Vagina (tissue), 2 donors: ENCODE measurements around the gene IRF2. TPM values are rescaled to one million over a fixed set of nuclear protein-coding genes. Genes with fewer than 3 reads are reported as not detected.

Source experiments
- DNase-seq, 2 donors: peaks; one replicate each; pipeline ENCODE4 v3.0.0-alpha.2; 2017; ENCODE audit errors: extremely low spot score in 2 of 2
- H3K27ac ChIP-seq: fragments of 200-600 bp; sonication (generic); one replicate; pipeline ENCODE4 v1.5.1; 2019
- H3K27me3 ChIP-seq: fragments of 200-600 bp; sonication (generic); one replicate; pipeline ENCODE4 v1.5.1; 2019
- H3K36me3 ChIP-seq, 2 donors: fragments of 200-600 bp; sonication (generic); one replicate each; pipeline ENCODE4 v1.5.1; 2017 to 2019
- H3K4me1 ChIP-seq: fragments of 200-600 bp; sonication (generic); one replicate; pipeline ENCODE4 v1.5.1; 2019
- H3K4me3 ChIP-seq, 2 donors: fragments of 200-600 bp; sonication (generic); 1 replicate in 1 of 2; 2 replicates in 1 of 2; pipeline ENCODE4 v1.5.1; 2016 to 2019
- H3K9me3 ChIP-seq: fragments of 200-600 bp; sonication (generic); one replicate; pipeline ENCODE4 v1.5.1; 2019
- POLR2A ChIP-seq, 2 donors: fragments of 450-650 bp; IDR thresholded peaks; one replicate each; pipeline ENCODE4 v1.6.1; 2017; ENCODE audit warnings: antibody characterized with exemption in 2 of 2, mild to moderate bottlenecking in 2 of 2, moderate library complexity in 2 of 2
- POLR2AphosphoS5 ChIP-seq, 2 donors: sonication (generic); formaldehyde crosslinking; IDR thresholded peaks; one replicate each; pipeline ENCODE4 v1.9.0; 2017; ENCODE audit warnings: antibody characterized with exemption in 2 of 2, mild to moderate bottlenecking in 2 of 2, low read depth in 1 of 2; ENCODE audit not compliant: insufficient read depth in 1 of 2
- intact Hi-C: fragments of 100-400 bp; cut with DNase I; formaldehyde crosslinking; loops from one replicate; pipeline ENCODE4 v1.15.1; 2023
- total RNA-seq: library from RNA; depleted of rRNA; stranded (reverse); fragments of >200 nt; gene quantifications from one replicate; pipeline ENCODE4 v1.2.3, GENCODE V29; 2016
- TF ChIP-seq, protein P1 (sequence below), 3 experiments: fragments of 450-650 bp in 2 of 3; fragments of 200-600 bp in 1 of 3; sonication (generic) in 1 of 3; IDR thresholded peaks; one replicate each; pipeline ENCODE4 v1.5.1; 2017 to 2019; ENCODE audit warnings: antibody characterized with exemption in 3 of 3, mild to moderate bottlenecking in 2 of 3, moderate library complexity in 2 of 3

IRF2 gene
- total RNA-seq, 1 donor from 2014 or later = 18.7 TPM

DNA sequence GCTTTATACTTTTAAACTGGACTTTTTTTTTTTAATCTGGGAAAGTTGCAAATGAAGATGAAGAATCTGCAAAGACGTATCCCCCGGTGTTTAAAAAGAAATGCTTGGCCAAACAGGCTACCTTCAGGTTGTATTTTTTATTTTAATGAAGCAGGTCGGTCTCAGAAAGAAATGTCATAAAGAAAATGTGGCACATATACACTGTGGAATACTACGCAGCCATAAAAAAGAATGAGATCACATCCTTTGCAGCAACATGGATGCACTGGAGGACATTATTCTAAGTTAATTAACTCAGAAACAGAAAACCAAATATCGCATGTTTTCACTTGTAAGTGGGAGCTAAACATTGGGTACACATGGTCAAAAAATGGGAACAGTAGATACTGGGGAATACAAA lies 123.4 kb downstream of the IRF2 start:
- TF ChIP-seq, protein P1, sequence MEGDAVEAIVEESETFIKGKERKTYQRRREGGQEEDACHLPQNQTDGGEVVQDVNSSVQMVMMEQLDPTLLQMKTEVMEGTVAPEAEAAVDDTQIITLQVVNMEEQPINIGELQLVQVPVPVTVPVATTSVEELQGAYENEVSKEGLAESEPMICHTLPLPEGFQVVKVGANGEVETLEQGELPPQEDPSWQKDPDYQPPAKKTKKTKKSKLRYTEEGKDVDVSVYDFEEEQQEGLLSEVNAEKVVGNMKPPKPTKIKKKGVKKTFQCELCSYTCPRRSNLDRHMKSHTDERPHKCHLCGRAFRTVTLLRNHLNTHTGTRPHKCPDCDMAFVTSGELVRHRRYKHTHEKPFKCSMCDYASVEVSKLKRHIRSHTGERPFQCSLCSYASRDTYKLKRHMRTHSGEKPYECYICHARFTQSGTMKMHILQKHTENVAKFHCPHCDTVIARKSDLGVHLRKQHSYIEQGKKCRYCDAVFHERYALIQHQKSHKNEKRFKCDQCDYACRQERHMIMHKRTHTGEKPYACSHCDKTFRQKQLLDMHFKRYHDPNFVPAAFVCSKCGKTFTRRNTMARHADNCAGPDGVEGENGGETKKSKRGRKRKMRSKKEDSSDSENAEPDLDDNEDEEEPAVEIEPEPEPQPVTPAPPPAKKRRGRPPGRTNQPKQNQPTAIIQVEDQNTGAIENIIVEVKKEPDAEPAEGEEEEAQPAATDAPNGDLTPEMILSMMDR (IDR thresholded peaks at IDR 0.05) = no peak
- TF ChIP-seq POLR2AphosphoS5 (IDR thresholded peaks at IDR 0.05; ENCODE audit: insufficient read depth in 1 of 2, low read depth in 1 of 2) = no peak
- TF ChIP-seq POLR2A (IDR thresholded peaks at IDR 0.05) = no peak
- Histone ChIP-seq H3K27ac (no peak overlapping the region), H3K36me3 (no peaks in the 10 kb centered on the region), H3K4me1 (peaks cover 27% of the 10 kb centered on the region), H3K9me3 (no peaks in the 10 kb centered on the region), H3K27me3 (no peaks in the 10 kb centered on the region), H3K4me3 (no peak overlapping the region)
- DNase-seq = no peak
- intact Hi-C loops = no loop called here

DNA sequence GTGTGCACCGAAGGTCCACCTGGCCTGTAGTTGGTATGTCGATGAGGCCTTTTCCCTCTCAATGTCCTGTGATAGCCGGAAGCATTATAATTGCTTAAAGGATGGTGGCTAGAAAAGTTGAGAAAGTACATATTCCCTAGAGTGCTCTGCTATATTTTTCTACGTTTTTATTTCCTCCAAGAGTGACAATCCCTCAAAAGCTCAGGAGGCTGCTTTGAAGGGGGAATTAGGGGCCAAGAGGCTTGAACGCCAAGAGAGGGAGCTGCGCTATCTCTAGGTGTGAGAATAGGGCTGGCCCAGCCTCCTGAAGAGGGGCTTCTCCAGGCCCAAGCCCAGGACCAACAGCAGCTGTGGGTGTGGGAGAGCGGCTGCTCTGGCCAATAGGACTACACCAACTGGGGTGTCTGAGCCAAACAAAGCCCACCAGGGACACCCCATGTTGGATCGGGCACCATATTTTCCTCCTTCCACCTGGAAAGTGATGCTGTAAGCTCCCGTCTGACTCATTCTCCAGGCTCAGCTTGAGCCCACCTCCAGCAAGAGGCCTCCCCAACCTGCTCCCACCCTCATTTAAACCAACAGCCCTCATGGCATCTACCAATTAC lies 124.0 kb downstream of the IRF2 start:
- intact Hi-C loops = no loop called here
- H3K27me3 ChIP-seq = no peaks in the 10 kb centered on the region
- H3K36me3 ChIP-seq = no peaks in the 10 kb centered on the region

DNA sequence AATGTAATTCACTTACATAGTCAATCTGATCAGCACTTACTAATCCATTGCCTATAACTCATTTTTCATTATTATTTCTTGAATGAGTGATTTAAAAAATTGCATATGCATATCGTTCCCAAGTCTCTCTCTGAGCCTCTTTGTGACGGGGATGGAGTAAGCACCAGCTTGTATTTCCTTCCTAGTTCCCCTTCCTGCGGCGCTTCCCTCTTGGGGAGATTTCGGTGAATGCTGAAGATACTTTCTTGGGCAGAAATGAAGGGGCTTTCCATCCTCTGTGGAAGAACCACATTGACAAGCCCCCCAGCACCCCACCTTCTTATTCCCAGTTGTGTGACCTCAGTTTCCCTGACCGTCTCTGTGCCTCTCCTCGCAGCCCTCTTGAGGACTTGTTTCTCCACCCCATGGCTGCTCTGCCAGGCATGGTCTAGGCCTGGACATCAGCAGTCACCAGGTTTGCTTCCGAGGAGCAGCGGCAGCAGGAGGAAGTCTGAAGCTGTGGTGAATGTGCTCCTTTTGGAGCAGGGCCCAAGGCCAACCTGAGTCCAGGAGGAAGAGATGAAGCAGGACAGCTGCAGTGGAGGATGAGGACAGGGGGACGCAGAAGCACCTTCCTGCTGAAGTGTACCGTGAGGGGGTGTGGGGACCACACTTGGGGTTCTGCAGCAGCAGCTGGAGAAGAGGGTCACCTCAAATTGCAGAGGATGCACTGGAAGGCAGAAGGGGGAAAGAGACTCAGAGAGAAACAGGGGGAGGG lies 124.9 kb downstream of the IRF2 start:
- no peaks in the 10 kb centered on the region for H3K27me3 ChIP-seq
- no peaks in the 10 kb centered on the region for H3K9me3 ChIP-seq
- no peak overlapping the region for H3K27ac ChIP-seq
- no peak overlapping the region for H3K4me3 ChIP-seq
- H3K4me1 ChIP-seq = peaks cover 18% of the 10 kb centered on the region
- TF ChIP-seq POLR2AphosphoS5 (IDR thresholded peaks at IDR 0.05; ENCODE audit: insufficient read depth in 1 of 2, low read depth in 1 of 2) (no peak), POLR2A (IDR thresholded peaks at IDR 0.05) (no peak)
- TF ChIP-seq, protein P1 (IDR thresholded peaks at IDR 0.05) = no peak
- H3K36me3 ChIP-seq = no peaks in the 10 kb centered on the region
- no peak for DNase-seq
- intact Hi-C loops = no loop called here

More for the DNA sequence above, 124.0 kb downstream of the IRF2 start:
- H3K4me1 ChIP-seq = peaks cover 21% of the 10 kb centered on the region
- DNase-seq = no peak
- H3K4me3 ChIP-seq = no peak overlapping the region
- TF ChIP-seq, protein P1 (IDR thresholded peaks at IDR 0.05) = no peak
- TF ChIP-seq POLR2AphosphoS5 (IDR thresholded peaks at IDR 0.05; ENCODE audit: insufficient read depth in 1 of 2, low read depth in 1 of 2) (no peak), POLR2A (IDR thresholded peaks at IDR 0.05) (no peak)
- H3K9me3 ChIP-seq = no peaks in the 10 kb centered on the region
- no peak overlapping the region for H3K27ac ChIP-seq

DNA sequence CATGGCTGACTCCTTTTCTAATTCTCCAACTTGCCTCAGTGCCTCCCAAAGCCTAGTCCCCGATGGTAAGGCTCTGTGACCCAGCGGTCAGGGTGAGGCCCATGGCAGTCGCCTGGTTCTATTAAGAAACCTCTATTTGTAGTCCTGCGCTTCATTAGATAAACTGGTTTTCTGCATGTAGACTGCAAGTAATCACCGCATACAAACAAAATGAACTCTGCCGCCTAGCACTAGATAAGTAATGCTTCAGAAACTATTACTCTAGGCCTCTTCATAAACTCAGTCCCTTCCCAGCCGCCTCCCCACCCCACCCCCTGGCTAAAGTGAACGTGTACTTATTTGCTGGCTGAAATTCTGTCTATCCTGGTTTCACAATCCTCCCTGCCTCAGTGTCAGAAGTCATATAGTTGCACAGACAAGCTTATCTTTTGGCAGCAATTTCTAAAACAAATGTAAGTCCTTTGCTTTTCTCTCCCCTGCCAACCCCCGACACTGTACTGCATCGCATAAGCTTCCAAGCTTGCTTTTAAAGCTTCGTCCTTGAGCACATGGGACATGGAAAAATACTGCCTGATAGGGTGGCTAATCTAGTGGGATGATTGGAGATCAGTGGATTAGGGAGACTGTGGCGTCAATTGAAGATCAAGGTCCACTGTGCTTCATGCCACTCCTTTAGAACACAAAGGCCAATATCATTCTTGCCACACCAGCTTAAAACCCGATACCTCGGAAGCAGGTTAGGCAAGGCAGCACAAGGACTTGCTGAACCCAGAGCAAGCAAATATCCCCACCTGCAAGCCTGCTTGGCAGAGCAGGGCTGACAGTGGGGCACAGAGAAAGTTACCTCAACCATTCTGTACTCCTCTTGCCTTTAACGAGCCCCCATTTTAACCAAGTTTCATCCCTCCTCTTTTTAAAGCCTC lies 125.8 kb downstream of the IRF2 start:
- Histone ChIP-seq H3K27ac (peak overlapping the region; percentile 22), H3K4me1 (peaks cover 27% of the 10 kb centered on the region), H3K4me3 (no peak overlapping the region), H3K27me3 (no peaks in the 10 kb centered on the region), H3K9me3 (no peaks in the 10 kb centered on the region), H3K36me3 (no peaks in the 10 kb centered on the region)
- TF ChIP-seq, protein P1 (IDR thresholded peaks at IDR 0.05) = no peak
- TF ChIP-seq POLR2A (IDR thresholded peaks at IDR 0.05) (no peak), POLR2AphosphoS5 (IDR thresholded peaks at IDR 0.05; ENCODE audit: insufficient read depth in 1 of 2, low read depth in 1 of 2) (no peak)
- DNase-seq = no peak
- intact Hi-C loops = no loop called here
